Activated naive CD8-positive, alpha-beta T cell treated with anti-CD3 and anti-CD28 coated beads, Interleukin-2, amount 50 U/mL, for 16 hours (primary cell): ENCODE results near the gene TOX3.

ENCODE experiments used
- DNase-seq: peaks from one replicate; pipeline ENCODE4 v3.0.0-alpha.2; 2020; ENCODE audit warnings: low read depth, low spot score

TOX3 gene

GRCh38 chr16:52537516-52537915 is 9.4 kb downstream of the TOX3 start:
- DNase-seq, result no peak

- DNase-seq, result no peak
Observed at GRCh38 chr16:52535076-52535475, 11.9 kb downstream of the TOX3 start.

GRCh38 chr16:52533296-52533695 is 13.6 kb downstream of the TOX3 start:
- DNase-seq, result no peak

GRCh38 chr16:52532384-52532783 is 14.6 kb downstream of the TOX3 start:
- no peak for DNase-seq

- no peak for DNase-seq
Observed at GRCh38 chr16:52529226-52529625, 17.7 kb downstream of the TOX3 start.

- no peak for DNase-seq
Observed at GRCh38 chr16:52528393-52529065, 18.4 kb downstream of the TOX3 start.

- DNase-seq, result no peak
Observed at GRCh38 chr16:52526830-52527229, 20.1 kb downstream of the TOX3 start.

GRCh38 chr16:52526116-52526828 is 20.7 kb downstream of the TOX3 start:
- no peak for DNase-seq

- no peak for DNase-seq
Observed at GRCh38 chr16:52521570-52521969, 25.4 kb downstream of the TOX3 start.

- no peak for DNase-seq
Observed at GRCh38 chr16:52518884-52519283, 28.1 kb downstream of the TOX3 start.

GRCh38 chr16:52515068-52515671 is 31.8 kb downstream of the TOX3 start:
- no peak for DNase-seq

- DNase-seq, result no peak
Observed at GRCh38 chr16:52512297-52512987, 34.5 kb downstream of the TOX3 start.

GRCh38 chr16:52501746-52502145 is 45.2 kb downstream of the TOX3 start:
- DNase-seq, result no peak

GRCh38 chr16:52500963-52501362 is 46.0 kb downstream of the TOX3 start:
- no peak for DNase-seq

GRCh38 chr16:52499060-52499440 is 47.9 kb downstream of the TOX3 start:
- DNase-seq, result no peak

- no peak for DNase-seq
Observed at GRCh38 chr16:52498328-52499059, 48.4 kb downstream of the TOX3 start.

- DNase-seq, result no peak
Observed at GRCh38 chr16:52497067-52497816, 49.7 kb downstream of the TOX3 start.

GRCh38 chr16:52496051-52496876 is 50.7 kb downstream of the TOX3 start:
- DNase-seq, result no peak

GRCh38 chr16:52494621-52495020 is 52.3 kb downstream of the TOX3 start:
- DNase-seq, result no peak

- DNase-seq, result no peak
Observed at GRCh38 chr16:52494145-52494544, 52.8 kb downstream of the TOX3 start.
